Measurements from ENCODE around the gene MLXIP. TPM values are rescaled to one million over a fixed set of nuclear protein-coding genes. Genes with fewer than 3 reads are reported as not detected.

The MLXIP gene
- total and polyA plus RNA-seq, 2 experiments from 2014 or later, result 16.2 to 23.0 TPM

GRCh38 chr12:122032580-122032979 is 46.0 kb upstream of the MLXIP start (continued):
- TF ChIP-seq ZNF462 (CRISPR knock-in tag; IDR thresholded peaks at IDR 0.05), result no peak

GRCh38 chr12:122035292-122035691 is 43.3 kb upstream of the MLXIP start:
- Mint-ChIP-seq H3K27me3 (ENCODE audit: insufficient read depth, low read depth, poor library complexity) (peaks cover 11% of the 10 kb centered on the region), H3K27ac (no peak overlapping the region), H3K4me3 (no peak overlapping the region), H3K36me3 (ENCODE audit: low read depth) (peaks cover 34% of the 10 kb centered on the region), H3K4me1 (peaks cover 5% of the 10 kb centered on the region), H3K9me3 (no peaks in the 10 kb centered on the region; the same call in 2 of the 3 replicates)
- Histone ChIP-seq H3K27ac (ENCODE audit: low read depth) (no peak overlapping the region), H2AFZ (no peak overlapping the region), H3K36me3 (ENCODE audit: insufficient read depth) (no peaks in the 10 kb centered on the region), H3K4me1 (ENCODE audit: insufficient read depth) (no peaks in the 10 kb centered on the region), H3K4me3 (no peak overlapping the region), H4K20me1 (replicated peaks; ENCODE audit: insufficient read depth) (no peaks in the 10 kb centered on the region; the same call in 1 of the 2 replicates), H3K4me2 (no peak overlapping the region), H3F3A (replicated peaks; ENCODE audit: low read depth) (peaks cover 4% of the 10 kb centered on the region; the same call in 1 of the 2 replicates), H3K27me3 (ENCODE audit: insufficient read depth) (no peaks in the 10 kb centered on the region), H3K9me2 (ENCODE audit: insufficient read depth) (no peaks in the 10 kb centered on the region), H3K79me2 (replicated peaks; ENCODE audit: insufficient read depth) (no peaks in the 10 kb centered on the region)
- DNase-seq (ENCODE audit: low spot score) (no peak), ATAC-seq (no peak)
- no peak for TF ChIP-seq ETS1 (IDR thresholded peaks at IDR 0.05)
- TF ChIP-seq REST (IDR thresholded peaks at IDR 0.05; ENCODE audit: unreplicated experiment), result no peak
- no peak for TF ChIP-seq CREB1 (CRISPR knock-in tag; IDR thresholded peaks at IDR 0.05; ENCODE audit: low read depth)
- no peak for TF ChIP-seq JUNB (IDR thresholded peaks at IDR 0.05; ENCODE audit: unreplicated experiment)
- TF ChIP-seq ZNF331 (CRISPR knock-in tag; IDR thresholded peaks at IDR 0.05; ENCODE audit: low read depth), result no peak
- TF ChIP-seq ZNF114 (CRISPR knock-in tag; IDR thresholded peaks at IDR 0.05), result no peak
- no peak for TF ChIP-seq CTCF (conservative IDR thresholded peaks at IDR 0.05; ENCODE audit: low read depth in 2 of 2)
- no peak for TF ChIP-seq NANOG (IDR thresholded peaks at IDR 0.05; ENCODE audit: borderline replicate concordance)
